C1 segment of cervical spinal cord (tissue), 14 donors: Measurements from ENCODE around the gene PIF1.
"Not testable (repeated sequence)": the region's sequence is repeated elsewhere in the genome, so short reads cannot be mapped to it uniquely, and the experiment has no call there.

Experiments used
- DNase-seq, 14 donors: peaks; one replicate each; lab custom pipeline; 2025; lab: John Stamatoyannopoulos, UW

The PIF1 gene

GRCh38 chr15:64810497-64811326 is 14.7 kb downstream of the PIF1 start:
- DNase-seq, result no peak

- DNase-seq, result peak in 13 of 14 donors; percentile 3 to 70 (median 36)
These were observed 15.6 kb downstream of the PIF1 start for GRCh38 chr15:64809649-64810496.

- DNase-seq, result no peak
These were observed 16.5 kb downstream of the PIF1 start for GRCh38 chr15:64808785-64809453.

- no peak for DNase-seq
These were observed 17.7 kb downstream of the PIF1 start for GRCh38 chr15:64807751-64808222.

- DNase-seq, result no peak
These were observed 18.2 kb downstream of the PIF1 start for GRCh38 chr15:64807051-64807749.

GRCh38 chr15:64806509-64806908 is 18.9 kb downstream of the PIF1 start:
- DNase-seq, result no peak

- no peak for DNase-seq
These were observed 20.8 kb downstream of the PIF1 start for GRCh38 chr15:64804619-64805018.

GRCh38 chr15:64803526-64803925 is 21.9 kb downstream of the PIF1 start:
- DNase-seq, result no peak

- DNase-seq, result no peak
These were observed 25.0 kb downstream of the PIF1 start for GRCh38 chr15:64800476-64800875.

GRCh38 chr15:64798905-64799304 is 26.5 kb downstream of the PIF1 start:
- not testable (repeated sequence) for DNase-seq

- not testable (repeated sequence) for DNase-seq
These were observed 29.5 kb downstream of the PIF1 start for GRCh38 chr15:64795921-64796320.

- DNase-seq, result not testable (repeated sequence)
These were observed 30.1 kb downstream of the PIF1 start for GRCh38 chr15:64795299-64795698.

- DNase-seq, result no peak
These were observed 33.2 kb downstream of the PIF1 start for GRCh38 chr15:64792282-64792681.

- DNase-seq, result no peak
These were observed 34.0 kb downstream of the PIF1 start for GRCh38 chr15:64791401-64791800.

GRCh38 chr15:64783796-64784195 is 41.7 kb downstream of the PIF1 start:
- no peak for DNase-seq

GRCh38 chr15:64782751-64783150 is 42.7 kb downstream of the PIF1 start:
- no peak for DNase-seq

GRCh38 chr15:64781299-64781698 is 44.1 kb downstream of the PIF1 start:
- no peak for DNase-seq

GRCh38 chr15:64780600-64781156 is 44.8 kb downstream of the PIF1 start:
- DNase-seq, result no peak

- no peak for DNase-seq
These were observed 45.8 kb downstream of the PIF1 start for GRCh38 chr15:64779630-64780029.

- no peak for DNase-seq
These were observed 46.4 kb downstream of the PIF1 start for GRCh38 chr15:64779024-64779423.

GRCh38 chr15:64776402-64776786 is 49.1 kb downstream of the PIF1 start:
- no peak for DNase-seq
